HG03066 (cell line): ENCODE data around the gene LRRC71.

ENCODE experiments used
- ATAC-seq: cut with Tn5 transposase; IDR thresholded peaks from one replicate; pipeline ENCODE4 v1.9.1; 2021; ENCODE audit warnings: low read depth; ENCODE audit not compliant: unreplicated experiment

LRRC71 gene

DNA sequence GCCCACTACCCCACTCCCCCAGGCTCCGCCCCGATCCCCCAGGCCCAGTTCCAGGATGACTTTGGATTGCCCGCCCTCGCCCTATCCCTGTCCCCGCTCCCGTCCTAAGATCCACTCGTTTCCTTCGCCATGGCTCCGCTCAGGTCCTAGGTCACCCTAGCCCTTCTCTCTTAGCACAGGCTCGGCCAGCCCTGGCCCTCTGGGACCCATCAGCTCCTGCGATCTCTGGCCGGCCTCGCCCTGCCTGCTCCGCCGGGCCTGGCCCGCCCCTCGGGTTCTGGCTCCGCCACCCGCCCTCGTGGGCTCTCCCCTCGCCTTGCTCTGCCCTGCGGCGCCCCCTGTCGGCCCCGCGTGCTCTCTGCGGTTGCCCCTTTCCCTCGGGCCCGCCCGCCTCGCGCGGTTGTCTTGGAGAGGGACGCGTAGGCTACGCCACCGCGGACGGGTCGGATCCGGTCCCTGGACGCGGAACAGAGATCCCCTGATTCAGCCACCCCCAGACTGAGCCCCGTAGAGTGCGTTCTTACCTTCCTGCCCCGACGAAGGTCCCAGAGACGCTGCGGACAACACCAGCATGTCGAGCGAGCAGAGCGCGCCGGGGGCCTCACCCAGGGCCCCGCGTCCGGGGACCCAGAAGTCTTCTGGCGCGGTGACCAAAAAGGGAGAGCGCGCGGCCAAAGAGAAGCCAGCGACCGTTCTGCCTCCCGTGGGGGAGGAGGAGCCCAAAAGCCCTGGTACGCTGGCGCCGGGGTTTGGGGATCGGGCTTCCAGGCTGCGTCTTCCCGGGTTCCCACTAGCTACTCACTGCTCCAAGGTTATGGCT is at the start of gene LRRC71:
Gene LRRC71, plus strand, starts transcription at position 400 of the 820 bp plus-strand sequence. Its CDS starts 172 bp downstream, at position 572.
- no peak for ATAC-seq

- no peak for ATAC-seq
Measured at GRCh38 chr1:156873659-156874058, 46.8 kb upstream of the LRRC71 start.

- ATAC-seq, result no peak
Measured at GRCh38 chr1:156874142-156874541, 46.3 kb upstream of the LRRC71 start.

DNA sequence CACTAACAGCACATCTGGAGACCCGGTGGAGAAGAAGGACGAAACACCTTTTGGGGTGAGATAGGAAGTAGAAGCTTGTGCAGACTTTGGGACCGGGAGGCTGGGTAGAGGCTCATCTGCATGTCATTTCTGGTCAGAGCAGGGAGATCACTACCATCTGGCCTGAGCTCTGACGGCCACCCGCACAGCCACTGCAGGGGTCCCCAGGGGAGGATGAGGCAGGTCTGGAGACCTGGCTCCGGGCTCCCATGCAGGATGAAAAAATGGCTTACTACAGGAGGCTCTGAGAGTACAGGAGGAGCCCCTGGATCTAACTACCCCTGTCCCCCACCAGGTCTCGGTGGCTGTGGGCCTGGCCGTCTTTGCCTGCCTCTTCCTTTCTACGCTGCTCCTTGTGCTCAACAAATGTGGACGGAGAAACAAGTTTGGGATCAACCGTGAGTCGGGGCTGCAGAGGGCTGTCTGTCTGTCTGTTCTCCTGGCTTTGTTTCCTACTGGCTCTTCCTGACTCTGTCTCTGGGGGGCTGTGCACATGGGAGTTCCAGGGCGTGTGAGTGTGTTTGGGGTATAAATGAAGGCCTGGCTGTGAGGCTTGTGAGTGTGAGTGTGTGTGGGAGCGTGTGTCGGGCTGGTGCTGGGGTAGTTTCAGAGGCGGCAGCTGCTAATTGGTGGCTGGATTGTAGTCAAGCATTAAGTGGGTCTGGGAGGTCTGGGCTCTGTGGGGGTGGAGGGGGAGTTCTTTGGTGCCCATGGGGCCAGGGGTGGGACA is 45.7 kb upstream of the LRRC71 start:
- ATAC-seq, result no peak

GRCh38 chr1:156875341-156875615 is 45.2 kb upstream of the LRRC71 start:
- ATAC-seq, result no peak

DNA sequence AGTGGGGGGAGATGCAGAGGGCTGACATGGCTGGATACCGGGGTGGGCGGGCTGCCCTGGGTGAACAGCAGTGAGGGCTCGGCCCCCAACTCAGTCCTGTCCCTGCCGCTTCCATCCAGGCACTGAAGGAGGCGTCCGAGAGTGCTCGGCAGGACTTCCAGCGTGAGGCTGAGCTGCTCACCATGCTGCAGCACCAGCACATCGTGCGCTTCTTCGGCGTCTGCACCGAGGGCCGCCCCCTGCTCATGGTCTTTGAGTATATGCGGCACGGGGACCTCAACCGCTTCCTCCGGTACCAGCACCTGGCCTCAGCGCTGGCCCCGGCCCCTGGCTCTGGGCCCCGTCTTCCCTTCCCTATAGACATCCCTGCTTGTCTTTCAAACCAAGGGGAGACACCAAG is 44.2 kb upstream of the LRRC71 start:
- ATAC-seq, result no peak

- ATAC-seq, result no peak
Measured at GRCh38 chr1:156877433-156878170, 42.8 kb upstream of the LRRC71 start.

DNA sequence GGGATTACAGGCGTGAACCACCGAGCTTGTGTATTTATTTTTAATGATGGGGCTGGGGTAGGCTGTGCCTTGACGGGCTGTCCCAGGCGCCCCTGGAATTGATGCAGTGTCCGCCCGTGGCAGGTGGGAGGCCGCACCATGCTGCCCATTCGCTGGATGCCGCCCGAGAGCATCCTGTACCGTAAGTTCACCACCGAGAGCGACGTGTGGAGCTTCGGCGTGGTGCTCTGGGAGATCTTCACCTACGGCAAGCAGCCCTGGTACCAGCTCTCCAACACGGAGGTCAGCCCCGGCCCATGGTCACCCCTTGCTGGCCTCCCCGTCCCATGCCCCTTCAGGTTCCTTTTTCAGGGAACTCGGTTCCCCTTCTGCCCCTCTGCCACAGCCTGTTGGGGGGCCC is 40.6 kb upstream of the LRRC71 start:
- ATAC-seq, result no peak

- ATAC-seq, result no peak
Measured at GRCh38 chr1:156880473-156880872, 40.0 kb upstream of the LRRC71 start.

- ATAC-seq, result no peak
Measured at GRCh38 chr1:156881101-156881500, 39.3 kb upstream of the LRRC71 start.

GRCh38 chr1:156881663-156882062 is 38.8 kb upstream of the LRRC71 start:
- ATAC-seq, result no peak

- no peak for ATAC-seq
Measured at GRCh38 chr1:156882543-156882942, 37.9 kb upstream of the LRRC71 start.

DNA sequence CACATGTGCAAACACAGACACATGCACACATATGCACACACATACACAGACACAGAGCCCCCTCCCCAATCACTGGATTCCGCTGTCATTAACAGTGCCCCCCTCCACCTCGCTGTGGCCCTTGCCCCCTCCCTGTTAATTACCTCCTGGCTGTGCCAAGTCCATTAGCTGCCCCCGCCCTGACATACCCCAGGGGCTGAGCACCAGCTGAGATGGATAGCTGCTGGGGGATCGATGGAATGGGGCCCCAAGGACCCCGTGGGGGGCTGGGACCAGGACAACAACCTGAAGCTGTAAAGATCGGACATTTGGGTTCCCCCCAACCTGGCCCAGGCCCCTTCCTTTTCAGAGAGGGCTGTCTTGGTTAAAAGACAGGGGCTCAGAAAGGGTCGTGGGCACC is 36.5 kb upstream of the LRRC71 start:
- ATAC-seq, result no peak

GRCh38 chr1:156884560-156885184 is 35.8 kb upstream of the LRRC71 start:
- no peak for ATAC-seq

DNA sequence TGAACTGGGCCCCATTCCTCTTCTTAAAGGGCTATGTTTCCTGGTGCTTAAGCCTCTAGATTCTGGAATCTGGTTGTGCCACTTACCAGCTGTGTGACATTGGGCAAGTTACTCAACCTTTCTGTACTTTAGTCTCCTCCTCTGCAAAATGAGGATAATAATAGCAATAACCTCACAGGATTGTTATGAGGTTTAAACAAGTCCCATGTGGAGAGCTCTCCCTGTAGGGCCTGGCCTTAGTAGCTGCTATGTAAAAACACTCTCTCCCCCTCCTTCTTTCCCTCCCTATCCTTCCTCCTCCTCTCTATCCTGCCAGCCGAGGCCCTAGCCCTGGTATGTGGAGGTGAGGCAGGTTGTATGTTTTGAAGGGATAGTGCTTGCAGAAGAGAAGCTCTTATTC is 35.1 kb upstream of the LRRC71 start:
- no peak for ATAC-seq

DNA sequence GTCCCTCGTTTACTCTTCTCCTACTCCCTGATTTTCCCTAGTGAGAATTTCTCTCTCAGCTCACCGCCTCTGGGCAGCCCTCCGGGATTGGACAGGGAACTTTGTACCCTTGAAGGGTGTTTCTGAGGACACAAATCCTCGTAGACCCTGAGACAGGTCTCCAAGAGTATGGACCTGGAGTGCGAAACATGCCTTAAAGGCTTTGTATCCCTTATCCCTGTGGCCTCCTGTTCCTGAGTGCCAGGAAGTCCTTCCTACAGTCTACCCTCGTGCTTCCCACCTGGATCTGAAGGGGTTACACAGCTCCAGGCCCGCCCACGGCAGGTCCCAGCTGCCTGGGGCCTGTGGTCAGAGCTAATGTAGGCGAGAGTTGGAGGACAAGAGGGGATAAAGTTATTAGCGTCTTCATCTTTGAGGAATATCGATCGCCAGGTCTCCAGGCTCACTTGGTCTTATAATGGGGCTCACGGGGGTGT is 34.5 kb upstream of the LRRC71 start:
- no peak for ATAC-seq

GRCh38 chr1:156886583-156887281 is 33.7 kb upstream of the LRRC71 start:
- ATAC-seq, result no peak

DNA sequence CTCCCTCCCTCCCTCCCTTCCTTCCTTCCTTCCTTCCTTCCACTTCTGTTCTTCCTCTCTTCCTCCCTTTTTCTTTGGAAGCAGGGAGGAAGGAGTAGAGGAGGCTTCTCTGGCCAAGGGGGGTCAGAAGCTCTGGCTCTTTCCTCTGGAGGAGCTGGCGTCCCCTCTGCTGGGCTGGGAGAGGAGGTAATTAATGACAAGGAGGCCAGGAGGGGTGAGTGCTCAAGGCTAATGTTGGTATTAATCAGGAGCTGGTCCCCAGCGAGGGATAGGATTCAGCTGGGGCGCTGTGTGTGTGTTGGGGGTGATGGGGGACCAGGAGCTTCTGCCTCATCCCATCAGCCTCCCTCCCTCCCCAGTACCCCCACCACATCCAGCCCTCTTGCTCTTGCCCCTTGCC is 33.1 kb upstream of the LRRC71 start:
- no peak for ATAC-seq

- ATAC-seq, result no peak
Measured at GRCh38 chr1:156887734-156888133, 32.7 kb upstream of the LRRC71 start.
